ENCODE measurements around the gene SPEG. TPM values are rescaled to one million over a fixed set of nuclear protein-coding genes. Genes with fewer than 3 reads are reported as not detected.

SPEG gene
- total and polyA plus RNA-seq, 2 of the 8 experiments (the other 6 are each of a cell fraction or from before 2014, with no cell fraction given) = 19.9 to 32.0 TPM

DNA sequence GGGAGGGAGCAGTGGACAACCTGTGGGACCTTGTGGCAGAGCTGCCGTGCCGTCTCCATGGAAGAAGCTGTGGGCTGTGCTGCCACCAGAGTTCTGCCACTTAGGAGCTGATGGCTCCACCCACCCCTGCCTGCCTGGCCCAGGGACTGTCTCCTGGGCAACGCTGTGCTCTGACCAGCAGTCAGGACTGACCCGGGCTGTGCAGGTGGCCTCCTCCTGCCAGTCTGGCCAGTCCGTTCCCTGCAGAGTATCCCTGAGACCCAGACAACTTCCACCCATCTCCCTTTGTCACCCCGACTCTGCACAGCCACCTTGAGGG lies 92.4 kb downstream of the SPEG start (continued):
- TF ChIP-seq YY1 (IDR thresholded peaks at IDR 0.05; ENCODE audit: low read depth, low read length) (no peak), SUZ12 (IDR thresholded peaks at IDR 0.05; ENCODE audit: low read length) (no peak), SP1 (IDR thresholded peaks at IDR 0.05; ENCODE audit: low read depth, low read length) (no peak), KDM5A (IDR thresholded peaks at IDR 0.05; ENCODE audit: low read length) (no peak), RAD21 (IDR thresholded peaks at IDR 0.05 in 1 of 2, conservative IDR thresholded peaks at IDR 0.05 in 1 of 2; ENCODE audit: low read depth in 2 of 2, low read length in 2 of 2) (no peak), KDM1A (IDR thresholded peaks at IDR 0.05; ENCODE audit: borderline replicate concordance, low read length) (no peak), CHD2 (IDR thresholded peaks at IDR 0.05; ENCODE audit: low read length) (no peak), CREB1 (IDR thresholded peaks at IDR 0.05) (no peak), SAP30 (IDR thresholded peaks at IDR 0.05; ENCODE audit: insufficient read depth, insufficient replicate concordance, low read length) (no peak), KDM4A (IDR thresholded peaks at IDR 0.05; ENCODE audit: low read depth, low read length, severe bottlenecking) (no peak)
- TF ChIP-seq, protein P1, sequence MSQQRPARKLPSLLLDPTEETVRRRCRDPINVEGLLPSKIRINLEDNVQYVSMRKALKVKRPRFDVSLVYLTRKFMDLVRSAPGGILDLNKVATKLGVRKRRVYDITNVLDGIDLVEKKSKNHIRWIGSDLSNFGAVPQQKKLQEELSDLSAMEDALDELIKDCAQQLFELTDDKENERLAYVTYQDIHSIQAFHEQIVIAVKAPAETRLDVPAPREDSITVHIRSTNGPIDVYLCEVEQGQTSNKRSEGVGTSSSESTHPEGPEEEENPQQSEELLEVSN (IDR thresholded peaks at IDR 0.05) = no peak
